Panc1 (cell line): ENCODE data around the gene RBBP4.

Experiments
- SIN3A ChIP-seq: IDR thresholded peaks from 2 replicates; pipeline ENCODE4 v1.6.1; 2012; ENCODE audit warnings: low read depth, mild to moderate bottlenecking, low read length, moderate library complexity, borderline replicate concordance; ENCODE audit not compliant: insufficient read depth
- TF ChIP-seq, protein P1 (sequence below): fragments of 450-650 bp; IDR thresholded peaks from 2 replicates; pipeline ENCODE4 v1.5.1; 2017; ENCODE audit warnings: mild to moderate bottlenecking

DNA sequence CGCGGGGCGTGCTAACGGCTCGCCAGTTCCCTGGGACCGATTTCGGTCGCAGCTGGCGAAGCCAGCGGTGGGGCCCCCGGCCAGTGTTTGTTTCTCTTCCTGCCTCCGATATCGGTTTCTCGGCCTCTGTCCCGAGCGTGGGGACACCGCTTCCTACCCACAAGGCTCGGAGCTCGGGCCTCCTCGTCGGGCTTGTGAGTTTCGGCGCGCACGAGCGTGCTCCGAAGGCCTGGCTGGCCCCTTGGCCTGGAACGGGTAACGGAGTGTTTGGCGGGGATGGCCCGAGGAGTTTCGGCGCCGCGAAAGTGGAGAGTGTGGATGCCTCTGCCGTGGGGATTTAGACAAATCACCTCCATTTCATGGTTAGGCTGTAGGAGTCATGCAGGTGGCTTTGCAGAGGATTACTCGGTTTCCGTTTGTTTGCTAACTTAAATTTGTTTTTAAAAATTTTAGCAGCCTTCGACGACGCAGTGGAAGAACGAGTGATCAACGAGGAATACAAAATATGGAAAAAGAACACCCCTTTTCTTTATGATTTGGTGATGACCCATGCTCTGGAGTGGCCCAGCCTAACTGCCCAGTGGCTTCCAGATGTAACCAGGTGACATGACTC is 559 bp downstream of the RBBP4 start:
- TF ChIP-seq, protein P1, sequence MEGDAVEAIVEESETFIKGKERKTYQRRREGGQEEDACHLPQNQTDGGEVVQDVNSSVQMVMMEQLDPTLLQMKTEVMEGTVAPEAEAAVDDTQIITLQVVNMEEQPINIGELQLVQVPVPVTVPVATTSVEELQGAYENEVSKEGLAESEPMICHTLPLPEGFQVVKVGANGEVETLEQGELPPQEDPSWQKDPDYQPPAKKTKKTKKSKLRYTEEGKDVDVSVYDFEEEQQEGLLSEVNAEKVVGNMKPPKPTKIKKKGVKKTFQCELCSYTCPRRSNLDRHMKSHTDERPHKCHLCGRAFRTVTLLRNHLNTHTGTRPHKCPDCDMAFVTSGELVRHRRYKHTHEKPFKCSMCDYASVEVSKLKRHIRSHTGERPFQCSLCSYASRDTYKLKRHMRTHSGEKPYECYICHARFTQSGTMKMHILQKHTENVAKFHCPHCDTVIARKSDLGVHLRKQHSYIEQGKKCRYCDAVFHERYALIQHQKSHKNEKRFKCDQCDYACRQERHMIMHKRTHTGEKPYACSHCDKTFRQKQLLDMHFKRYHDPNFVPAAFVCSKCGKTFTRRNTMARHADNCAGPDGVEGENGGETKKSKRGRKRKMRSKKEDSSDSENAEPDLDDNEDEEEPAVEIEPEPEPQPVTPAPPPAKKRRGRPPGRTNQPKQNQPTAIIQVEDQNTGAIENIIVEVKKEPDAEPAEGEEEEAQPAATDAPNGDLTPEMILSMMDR = no peak
- TF ChIP-seq SIN3A = peak; percentile 28; the same call in 1 of the 2 replicates
